WTC11 (cell line): ENCODE data around the gene LCNL1. TPM values are rescaled to one million over a fixed set of nuclear protein-coding genes. Genes with fewer than 3 reads are reported as not detected.
A peak's percentile ranks its signal among the peaks of the same experiment; 100 is the strongest.

Source experiments
- ATAC-seq: fragments of 200-7000 bp; cut with Tn5 transposase; 2 replicates; pipeline ENCODE4 v1.10.0; 2021; ENCODE audit warnings: mild to moderate bottlenecking, moderate library complexity
- CTCF ChIA-PET: fragments of 300-600 bp; sonication (Branson Sonifier 250); formaldehyde crosslinking; loops from one replicate; lab custom pipeline; 2021; ENCODE audit warnings: antibody characterized with exemption; lab: Charles Lee
- POLR2A ChIA-PET: fragments of 350-600 bp; sonication (Branson Sonifier 250); formaldehyde crosslinking; loops from one replicate; lab custom pipeline; 2021; ENCODE audit warnings: antibody characterized with exemption; lab: Charles Lee
- DNase-seq: peaks from one replicate; pipeline ENCODE4 v3.0.0; 2021; ENCODE audit warnings: low spot score
- H3K27ac Mint-ChIP-seq: 2 replicates; pipeline ENCODE4 v1.8.0; 2021; ENCODE audit warnings: mixed read lengths
- H3K27me3 Mint-ChIP-seq: 2 replicates; pipeline ENCODE4 v1.8.0; 2021; ENCODE audit warnings: low read depth, mild to moderate bottlenecking, moderate library complexity, mixed read lengths
- H3K36me3 Mint-ChIP-seq: 2 replicates; pipeline ENCODE4 v1.8.0; 2021; ENCODE audit warnings: mixed read lengths
- H3K4me1 Mint-ChIP-seq: 2 replicates; pipeline ENCODE4 v1.8.0; 2022; ENCODE audit warnings: mixed read lengths
- H3K4me3 Mint-ChIP-seq: 2 replicates; pipeline ENCODE4 v1.8.0; 2021; ENCODE audit warnings: mild to moderate bottlenecking, moderate library complexity, mixed read lengths
- H3K9me3 Mint-ChIP-seq: 2 replicates; pipeline ENCODE4 v1.8.0; 2021; ENCODE audit warnings: mixed read lengths
- CREB1 ChIP-seq: sonication (generic); formaldehyde crosslinking; IDR thresholded peaks from 2 replicates; pipeline ENCODE4 v1.8.0; 2023; ENCODE audit warnings: mild to moderate bottlenecking, missing genetic modification reagents
- ESRRA ChIP-seq: sonication (generic); formaldehyde crosslinking; IDR thresholded peaks from 2 replicates; pipeline ENCODE4 v1.8.1; 2022; ENCODE audit warnings: mild to moderate bottlenecking, missing genetic modification reagents, borderline replicate concordance
- GTF2I ChIP-seq: fragments of 250-450 bp; sonication (Bioruptor Pico); conservative IDR thresholded peaks from 2 replicates; pipeline ENCODE4 v1.4.0; 2021; ENCODE audit warnings: mild to moderate bottlenecking
- NR2C2 ChIP-seq: sonication (generic); formaldehyde crosslinking; IDR thresholded peaks from 2 replicates; pipeline ENCODE4 v1.8.0; 2022; ENCODE audit warnings: mild to moderate bottlenecking, missing genetic modification reagents
- ZNF121 ChIP-seq: sonication (generic); formaldehyde crosslinking; IDR thresholded peaks from 2 replicates; pipeline ENCODE4 v1.8.0; 2023; ENCODE audit warnings: missing genetic modification reagents
- ZNF317 ChIP-seq: sonication (generic); formaldehyde crosslinking; IDR thresholded peaks from 2 replicates; pipeline ENCODE4 v1.8.1; 2023; ENCODE audit warnings: low read depth, mild to moderate bottlenecking, moderate library complexity, missing genetic modification reagents, borderline replicate concordance
- total RNA-seq: library from RNA; stranded (reverse); gene quantifications from 3 replicates; pipeline ENCODE4 v1.2.3, GENCODE V29; 2021
- TF ChIP-seq, protein P1 (sequence below): sonication (generic); formaldehyde crosslinking; IDR thresholded peaks from 2 replicates; pipeline ENCODE4 v1.8.0; 2022; ENCODE audit warnings: mild to moderate bottlenecking, missing genetic modification reagents
- TF ChIP-seq, protein P2 (sequence below): sonication (generic); formaldehyde crosslinking; IDR thresholded peaks from 2 replicates; pipeline ENCODE4 v1.8.0; 2022; ENCODE audit warnings: mild to moderate bottlenecking, missing genetic modification reagents
- TF ChIP-seq, protein P3 (sequence below): sonication (generic); formaldehyde crosslinking; IDR thresholded peaks from 2 replicates; pipeline ENCODE4 v1.8.1; 2022; ENCODE audit warnings: low read depth, mild to moderate bottlenecking, moderate library complexity, missing genetic modification reagents, borderline replicate concordance
- TF ChIP-seq, protein P4 (sequence below): sonication (generic); formaldehyde crosslinking; conservative IDR thresholded peaks from 2 replicates; pipeline ENCODE4 v1.8.1; 2023; ENCODE audit warnings: mild to moderate bottlenecking, low read depth, missing genetic modification reagents, moderate library complexity
- TF ChIP-seq, protein P5 (sequence below): sonication (generic); formaldehyde crosslinking; IDR thresholded peaks from 2 replicates; pipeline ENCODE4 v1.8.1; 2022; ENCODE audit warnings: missing genetic modification reagents, borderline replicate concordance
- TF ChIP-seq, protein P6 (sequence below): fragments of 250-450 bp; sonication (Bioruptor Pico); conservative IDR thresholded peaks from 2 replicates; pipeline ENCODE4 v1.9.0; 2021; ENCODE audit warnings: mild to moderate bottlenecking

LCNL1 gene
- total RNA-seq, 1 experiment from 2014 or later = 0.50 TPM

DNA sequence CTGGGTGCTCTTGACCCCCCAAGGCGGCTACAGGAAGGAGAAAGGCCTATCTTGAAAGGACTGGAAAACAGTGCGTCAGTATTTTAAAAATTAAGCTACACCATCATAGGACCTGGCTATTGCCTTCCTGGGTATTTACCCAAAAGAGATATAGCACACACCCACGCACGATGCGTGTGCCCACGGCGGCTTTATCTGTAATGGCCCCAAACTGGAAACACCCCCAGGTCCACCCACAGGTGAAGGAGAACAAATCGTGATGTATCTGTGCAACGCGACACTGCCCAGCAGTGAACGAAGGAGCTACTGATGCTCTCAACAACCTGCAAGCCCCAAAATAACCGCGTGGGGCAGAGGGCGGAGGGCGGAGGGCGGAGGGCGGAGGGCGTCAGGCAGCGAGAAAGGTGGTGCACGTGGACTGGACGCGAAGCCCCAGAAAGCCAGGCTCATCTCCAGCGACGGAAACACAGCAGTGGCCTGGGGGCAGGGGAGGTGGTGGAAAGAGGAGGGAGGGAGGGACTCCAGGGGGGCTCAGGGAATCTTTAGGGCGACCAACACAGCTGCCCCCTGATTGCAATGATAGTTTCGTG lies 17.9 kb upstream of the LCNL1 start (continued):
- TF ChIP-seq, protein P1, sequence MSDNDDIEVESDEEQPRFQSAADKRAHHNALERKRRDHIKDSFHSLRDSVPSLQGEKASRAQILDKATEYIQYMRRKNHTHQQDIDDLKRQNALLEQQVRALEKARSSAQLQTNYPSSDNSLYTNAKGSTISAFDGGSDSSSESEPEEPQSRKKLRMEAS = no peak
- TF ChIP-seq NR2C2 (CRISPR knock-in tag) = no peak

DNA sequence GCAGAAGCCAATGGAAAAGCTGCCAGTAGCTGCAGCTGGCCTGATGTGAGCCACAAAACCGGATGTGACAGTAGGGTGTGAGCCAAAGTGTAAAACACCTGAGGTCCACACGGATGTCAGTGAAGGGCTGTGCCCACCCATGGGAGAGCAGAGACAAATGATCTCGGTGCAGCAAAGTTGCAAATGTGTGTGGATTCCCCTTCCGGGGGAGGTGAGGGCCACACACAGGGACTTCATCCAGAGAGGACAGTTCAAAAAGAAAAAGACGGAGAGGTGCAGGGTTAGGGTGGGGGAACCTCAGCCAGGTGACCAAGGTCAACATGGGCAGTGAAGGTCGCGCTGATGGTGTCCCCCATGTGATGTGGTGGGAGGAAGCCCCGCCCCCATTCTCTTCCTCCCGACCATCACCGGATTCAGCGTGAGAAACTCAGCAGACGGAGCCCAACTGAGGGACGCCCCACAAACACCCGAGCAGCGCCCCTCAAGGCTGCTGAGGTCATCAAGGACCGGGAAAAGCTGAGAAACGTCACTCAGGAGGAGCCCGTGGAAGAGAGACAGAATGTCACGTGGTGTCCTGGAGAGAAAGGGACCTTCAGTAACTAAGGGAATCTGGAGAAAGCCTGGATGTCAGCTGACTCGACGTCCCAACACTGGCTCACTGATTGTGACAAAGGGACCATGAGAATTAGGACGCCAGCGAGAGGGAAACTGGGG lies 16.9 kb upstream of the LCNL1 start:
- ATAC-seq (no peak), DNase-seq (no peak)
- no peak overlapping the region for H3K4me3 Mint-ChIP-seq
- CTCF ChIA-PET = interaction anchor here (0.7 to 3.4 kb wide), 9 partner anchors 10 to 544 kb away, joined by 3 to 17 read pairs (median 4); partner anchors contain the start of gene MAN1B1
- TF ChIP-seq, protein P2, sequence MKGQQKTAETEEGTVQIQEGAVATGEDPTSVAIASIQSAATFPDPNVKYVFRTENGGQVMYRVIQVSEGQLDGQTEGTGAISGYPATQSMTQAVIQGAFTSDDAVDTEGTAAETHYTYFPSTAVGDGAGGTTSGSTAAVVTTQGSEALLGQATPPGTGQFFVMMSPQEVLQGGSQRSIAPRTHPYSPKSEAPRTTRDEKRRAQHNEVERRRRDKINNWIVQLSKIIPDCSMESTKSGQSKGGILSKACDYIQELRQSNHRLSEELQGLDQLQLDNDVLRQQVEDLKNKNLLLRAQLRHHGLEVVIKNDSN (CRISPR knock-in tag) = peak; percentile 45; the same call in 1 of the 2 replicates
- TF ChIP-seq CREB1 (CRISPR knock-in tag) (no peak), GTF2I (CRISPR knock-in tag) (no peak), ESRRA (CRISPR knock-in tag) (peak; percentile 87; the same call in 1 of the 2 replicates), ZNF317 (CRISPR knock-in tag) (no peak)
- TF ChIP-seq, protein P1 = peak; percentile 21; the same call in 1 of the 2 replicates
- TF ChIP-seq, all 79 proteins: peak for 3
- POLR2A ChIA-PET = interaction anchor here (0.6 to 1.0 kb wide), 2 partner anchors 27 to 235 kb away, joined by 3 to 4 read pairs; partner anchors contain the start of gene TPRN
- Mint-ChIP-seq H3K27ac (peak overlapping the region; percentile 66; the same call in 1 of the 2 replicates), H3K27me3 (no peaks in the 10 kb centered on the region), H3K4me1 (peaks cover 10% of the 10 kb centered on the region), H3K36me3 (no peaks in the 10 kb centered on the region), H3K9me3 (no peaks in the 10 kb centered on the region)

DNA sequence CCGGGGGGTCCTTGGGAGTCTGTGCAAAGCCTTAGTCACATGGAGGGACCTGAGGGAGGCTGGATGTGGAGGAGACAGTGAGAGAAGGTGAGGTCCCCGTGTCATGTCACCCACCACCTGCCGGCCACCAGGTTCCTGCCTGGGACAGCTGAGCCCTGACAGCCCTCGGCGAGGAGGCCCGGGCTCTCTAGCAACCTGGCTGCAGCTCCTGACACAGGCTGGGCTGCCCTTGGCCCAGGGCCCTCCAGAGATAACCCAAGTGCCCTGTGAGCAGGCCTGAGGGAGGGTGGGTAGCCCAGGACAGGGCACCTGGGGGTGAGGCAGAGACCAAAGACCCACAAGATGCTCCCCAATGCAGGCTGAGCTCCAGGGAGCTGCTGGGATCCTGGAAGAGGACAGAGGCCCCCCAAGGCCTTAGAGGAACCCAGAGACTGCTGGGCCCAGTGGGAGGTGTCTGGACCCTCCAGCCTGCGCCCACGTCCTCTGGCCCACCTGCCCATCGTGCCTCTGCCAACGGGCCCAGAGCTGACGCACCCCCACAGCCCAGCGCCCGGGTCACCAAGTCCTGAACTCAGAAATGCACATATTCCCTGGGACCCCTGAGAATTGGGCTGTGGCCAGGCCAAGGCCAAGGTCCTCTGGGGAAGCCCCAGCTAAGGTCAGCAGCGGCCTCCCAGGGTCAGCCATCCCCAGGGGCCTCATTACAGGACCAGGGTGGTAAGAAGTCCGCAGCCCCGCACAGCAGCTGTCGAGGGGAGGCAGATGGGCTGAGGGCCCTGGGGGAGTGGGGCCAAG lies 14.3 kb upstream of the LCNL1 start:
- no peak overlapping the region for H3K27ac Mint-ChIP-seq
- ChIA-PET CTCF (interaction anchor here (0.6 to 4.5 kb wide), 5 partner anchors 10 to 99 kb away, joined by 3 to 19 read pairs (median 5); no protein-coding TSS in a partner anchor), POLR2A (interaction anchor here (0.6 kb wide), 1 partner anchor 408 kb away, joined by 5 read pairs; no protein-coding TSS in a partner anchor)

More for the DNA sequence above, 14.3 kb upstream of the LCNL1 start:
- Mint-ChIP-seq H3K36me3 (no peaks in the 10 kb centered on the region), H3K4me3 (no peak overlapping the region), H3K27me3 (no peaks in the 10 kb centered on the region), H3K9me3 (no peaks in the 10 kb centered on the region), H3K4me1 (peaks cover 10% of the 10 kb centered on the region)
- DNase-seq (no peak), ATAC-seq (no peak)
- TF ChIP-seq, protein P3, sequence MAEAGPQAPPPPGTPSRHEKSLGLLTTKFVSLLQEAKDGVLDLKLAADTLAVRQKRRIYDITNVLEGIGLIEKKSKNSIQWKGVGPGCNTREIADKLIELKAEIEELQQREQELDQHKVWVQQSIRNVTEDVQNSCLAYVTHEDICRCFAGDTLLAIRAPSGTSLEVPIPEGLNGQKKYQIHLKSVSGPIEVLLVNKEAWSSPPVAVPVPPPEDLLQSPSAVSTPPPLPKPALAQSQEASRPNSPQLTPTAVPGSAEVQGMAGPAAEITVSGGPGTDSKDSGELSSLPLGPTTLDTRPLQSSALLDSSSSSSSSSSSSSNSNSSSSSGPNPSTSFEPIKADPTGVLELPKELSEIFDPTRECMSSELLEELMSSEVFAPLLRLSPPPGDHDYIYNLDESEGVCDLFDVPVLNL (CRISPR knock-in tag) = no peak
- TF ChIP-seq, protein P4, sequence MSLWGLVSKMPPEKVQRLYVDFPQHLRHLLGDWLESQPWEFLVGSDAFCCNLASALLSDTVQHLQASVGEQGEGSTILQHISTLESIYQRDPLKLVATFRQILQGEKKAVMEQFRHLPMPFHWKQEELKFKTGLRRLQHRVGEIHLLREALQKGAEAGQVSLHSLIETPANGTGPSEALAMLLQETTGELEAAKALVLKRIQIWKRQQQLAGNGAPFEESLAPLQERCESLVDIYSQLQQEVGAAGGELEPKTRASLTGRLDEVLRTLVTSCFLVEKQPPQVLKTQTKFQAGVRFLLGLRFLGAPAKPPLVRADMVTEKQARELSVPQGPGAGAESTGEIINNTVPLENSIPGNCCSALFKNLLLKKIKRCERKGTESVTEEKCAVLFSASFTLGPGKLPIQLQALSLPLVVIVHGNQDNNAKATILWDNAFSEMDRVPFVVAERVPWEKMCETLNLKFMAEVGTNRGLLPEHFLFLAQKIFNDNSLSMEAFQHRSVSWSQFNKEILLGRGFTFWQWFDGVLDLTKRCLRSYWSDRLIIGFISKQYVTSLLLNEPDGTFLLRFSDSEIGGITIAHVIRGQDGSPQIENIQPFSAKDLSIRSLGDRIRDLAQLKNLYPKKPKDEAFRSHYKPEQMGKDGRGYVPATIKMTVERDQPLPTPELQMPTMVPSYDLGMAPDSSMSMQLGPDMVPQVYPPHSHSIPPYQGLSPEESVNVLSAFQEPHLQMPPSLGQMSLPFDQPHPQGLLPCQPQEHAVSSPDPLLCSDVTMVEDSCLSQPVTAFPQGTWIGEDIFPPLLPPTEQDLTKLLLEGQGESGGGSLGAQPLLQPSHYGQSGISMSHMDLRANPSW (CRISPR knock-in tag) = no peak
- TF ChIP-seq ZNF317 (CRISPR knock-in tag) = no peak
- TF ChIP-seq, protein P5, sequence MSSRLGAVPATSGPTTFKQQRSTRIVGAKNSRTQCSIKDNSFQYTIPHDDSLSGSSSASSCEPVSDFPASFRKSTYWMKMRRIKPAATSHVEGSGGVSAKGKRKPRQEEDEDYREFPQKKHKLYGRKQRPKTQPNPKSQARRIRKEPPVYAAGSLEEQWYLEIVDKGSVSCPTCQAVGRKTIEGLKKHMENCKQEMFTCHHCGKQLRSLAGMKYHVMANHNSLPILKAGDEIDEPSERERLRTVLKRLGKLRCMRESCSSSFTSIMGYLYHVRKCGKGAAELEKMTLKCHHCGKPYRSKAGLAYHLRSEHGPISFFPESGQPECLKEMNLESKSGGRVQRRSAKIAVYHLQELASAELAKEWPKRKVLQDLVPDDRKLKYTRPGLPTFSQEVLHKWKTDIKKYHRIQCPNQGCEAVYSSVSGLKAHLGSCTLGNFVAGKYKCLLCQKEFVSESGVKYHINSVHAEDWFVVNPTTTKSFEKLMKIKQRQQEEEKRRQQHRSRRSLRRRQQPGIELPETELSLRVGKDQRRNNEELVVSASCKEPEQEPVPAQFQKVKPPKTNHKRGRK = no peak
- TF ChIP-seq, protein P6, sequence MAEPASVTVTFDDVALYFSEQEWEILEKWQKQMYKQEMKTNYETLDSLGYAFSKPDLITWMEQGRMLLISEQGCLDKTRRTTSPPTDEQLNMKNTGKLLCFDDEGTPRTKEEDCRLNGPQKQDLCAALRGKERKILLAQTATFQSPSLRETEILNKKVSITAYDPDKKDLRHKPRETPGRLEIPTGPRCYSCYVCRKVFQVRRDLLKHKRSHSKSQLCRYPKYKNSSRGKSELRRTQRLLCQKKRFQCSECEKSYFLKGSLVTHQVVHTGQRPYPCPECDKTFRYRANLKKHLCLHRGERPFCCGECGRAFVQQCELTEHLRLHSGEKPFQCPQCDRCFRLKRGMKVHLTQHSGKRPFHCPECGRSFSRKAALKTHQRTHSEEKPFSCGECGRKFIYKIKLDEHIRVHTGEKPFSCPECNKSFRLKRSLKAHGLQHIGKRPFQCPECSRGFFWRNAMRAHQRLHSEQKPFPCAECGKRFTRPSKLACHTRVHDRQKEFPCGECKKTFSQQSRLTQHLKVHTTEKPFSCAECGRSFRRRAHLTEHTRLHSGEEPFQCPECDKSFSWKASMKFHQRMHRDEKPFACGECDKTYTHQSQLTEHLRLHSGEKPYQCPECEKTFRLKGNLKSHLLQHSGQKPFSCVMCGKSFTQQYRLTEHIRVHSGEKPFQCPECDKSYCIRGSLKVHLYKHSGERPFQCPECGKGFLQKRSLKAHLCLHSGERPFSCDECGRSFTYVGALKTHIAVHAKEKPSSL (CRISPR knock-in tag) = no peak
- no peak for TF ChIP-seq ZNF121 (CRISPR knock-in tag)
